HG02623 (cell line): ENCODE data around the gene PCDHA1.
"Not testable (repeated sequence)": the region's sequence is repeated elsewhere in the genome, so short reads cannot be mapped to it uniquely, and the experiment has no call there.

Experiments used
- ATAC-seq: cut with Tn5 transposase; IDR thresholded peaks from one replicate; pipeline ENCODE4 v1.9.1; 2021; ENCODE audit warnings: moderate library complexity; ENCODE audit not compliant: unreplicated experiment

Gene PCDHA1

GRCh38 chr5:140808241-140808888 lies 22.4 kb downstream of the PCDHA1 start:
- not testable (repeated sequence) for ATAC-seq

DNA sequence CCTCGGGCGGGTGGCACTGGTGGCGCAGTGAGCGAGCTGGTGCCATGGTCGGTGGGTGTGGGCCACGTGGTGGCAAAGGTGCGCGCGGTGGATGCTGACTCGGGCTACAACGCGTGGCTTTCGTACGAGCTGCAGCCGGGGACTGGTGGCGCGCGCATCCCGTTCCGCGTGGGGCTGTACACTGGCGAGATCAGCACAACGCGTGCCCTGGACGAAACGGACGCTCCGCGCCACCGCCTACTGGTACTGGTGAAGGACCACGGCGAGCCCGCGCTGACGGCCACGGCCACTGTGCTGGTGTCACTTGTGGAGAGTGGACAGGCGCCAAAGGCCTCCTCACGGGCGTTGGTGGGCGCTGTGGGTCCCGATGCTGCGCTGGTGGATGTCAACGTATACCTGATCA lies 22.9 kb downstream of the PCDHA1 start:
- ATAC-seq: no peak

DNA sequence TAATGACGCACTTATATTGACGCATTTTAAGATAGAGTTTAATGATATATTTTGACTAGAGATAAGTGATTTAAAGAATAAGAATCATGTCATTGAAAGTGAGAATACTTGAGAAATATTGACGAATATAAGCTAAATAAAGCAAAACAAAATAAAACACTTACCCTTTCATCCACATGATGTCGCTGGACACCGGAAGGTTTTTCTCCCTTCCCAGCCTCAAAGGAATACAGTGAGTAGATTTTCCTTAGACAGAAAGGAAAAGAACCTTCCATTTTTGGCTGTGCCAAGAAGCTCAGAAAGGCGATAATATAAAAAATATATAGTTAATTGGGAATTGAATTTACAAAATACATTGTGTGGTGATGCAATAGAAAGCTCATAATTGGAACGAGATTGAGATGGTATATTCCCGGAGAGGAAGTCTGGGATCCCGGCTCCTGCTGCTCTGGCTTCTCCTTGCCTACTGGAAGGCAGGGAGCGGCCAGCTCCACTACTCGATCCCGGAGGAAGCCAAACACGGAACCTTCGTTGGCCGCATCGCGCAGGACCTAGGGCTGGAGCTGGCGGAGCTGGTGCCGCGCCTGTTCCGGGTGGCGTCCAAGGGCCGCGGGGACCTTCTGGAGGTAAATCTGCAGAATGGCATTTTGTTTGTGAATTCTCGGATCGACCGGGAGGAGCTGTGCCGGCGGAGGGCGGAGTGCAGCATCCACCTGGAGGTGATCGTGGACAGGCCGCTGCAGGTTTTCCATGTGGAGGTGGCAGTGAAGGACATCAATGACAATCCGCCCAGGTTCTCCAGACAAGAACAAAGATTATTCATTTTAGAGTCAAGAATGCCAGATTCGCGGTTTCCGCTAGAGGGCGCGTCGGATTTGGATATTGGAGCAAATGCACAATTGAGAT lies 35.7 kb downstream of the PCDHA1 start, which contains the start of gene PCDHA5:
Gene PCDHA5, plus strand, starts transcription at position 239 of the 906 bp plus-strand sequence.
- no peak for ATAC-seq

DNA sequence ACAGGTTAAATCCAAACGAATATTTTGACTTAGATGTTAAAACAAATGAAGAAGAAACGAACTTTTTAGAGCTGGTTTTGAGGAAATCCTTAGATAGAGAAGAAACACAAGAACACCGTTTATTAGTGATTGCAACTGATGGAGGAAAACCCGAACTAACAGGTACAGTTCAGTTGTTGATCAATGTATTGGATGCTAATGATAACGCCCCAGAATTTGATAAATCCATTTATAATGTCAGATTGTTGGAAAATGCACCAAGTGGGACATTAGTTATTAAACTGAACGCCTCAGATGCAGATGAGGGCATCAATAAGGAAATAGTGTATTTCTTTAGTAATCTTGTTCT lies 36.3 kb downstream of the PCDHA1 start:
- ATAC-seq: no peak

GRCh38 chr5:140822969-140823368 lies 37.0 kb downstream of the PCDHA1 start:
- not testable (repeated sequence) for ATAC-seq

- ATAC-seq: no peak
These were observed 37.5 kb downstream of the PCDHA1 start for GRCh38 chr5:140823475-140823874.

DNA sequence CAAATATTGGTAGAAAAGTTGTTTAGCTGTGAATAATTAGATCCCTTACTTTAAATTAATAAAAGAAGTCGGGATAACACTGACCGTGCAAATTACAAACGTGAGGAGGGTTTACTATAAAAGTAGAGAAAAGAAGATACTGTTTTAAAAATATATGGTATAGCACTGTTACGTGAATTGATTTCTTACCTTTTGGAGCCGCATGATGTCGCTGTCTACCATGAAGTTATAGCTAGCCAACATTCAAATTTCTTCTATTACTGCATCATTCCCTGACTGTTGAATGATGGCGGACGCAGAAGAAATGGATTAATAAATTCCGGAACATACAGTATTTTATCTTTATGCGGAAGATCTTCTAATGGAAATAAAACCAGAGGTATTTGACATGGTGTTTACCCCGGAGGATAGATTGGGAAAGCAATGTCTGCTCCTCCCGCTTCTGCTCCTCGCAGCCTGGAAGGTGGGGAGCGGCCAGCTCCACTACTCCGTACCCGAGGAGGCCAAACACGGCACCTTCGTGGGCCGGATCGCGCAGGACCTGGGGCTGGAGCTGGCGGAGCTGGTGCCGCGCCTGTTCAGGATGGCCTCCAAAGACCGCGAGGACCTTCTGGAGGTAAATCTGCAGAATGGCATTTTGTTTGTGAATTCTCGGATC lies 41.9 kb downstream of the PCDHA1 start, which contains the start of gene PCDHA6:
Gene PCDHA6, plus strand, starts transcription at position 257 of the 658 bp plus-strand sequence. Its CDS starts 132 bp downstream, at position 389.
- ATAC-seq: no peak

DNA sequence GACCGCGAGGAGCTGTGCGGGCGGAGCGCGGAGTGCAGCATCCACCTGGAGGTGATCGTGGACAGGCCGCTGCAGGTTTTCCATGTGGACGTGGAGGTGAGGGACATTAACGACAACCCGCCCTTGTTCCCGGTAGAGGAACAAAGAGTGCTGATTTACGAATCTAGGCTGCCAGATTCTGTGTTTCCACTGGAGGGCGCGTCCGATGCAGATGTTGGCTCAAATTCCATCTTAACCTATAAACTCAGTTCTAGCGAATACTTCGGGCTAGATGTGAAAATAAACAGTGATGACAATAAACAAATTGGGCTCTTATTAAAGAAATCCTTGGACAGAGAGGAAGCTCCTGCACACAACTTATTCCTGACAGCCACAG lies 42.4 kb downstream of the PCDHA1 start:
- no peak for ATAC-seq

DNA sequence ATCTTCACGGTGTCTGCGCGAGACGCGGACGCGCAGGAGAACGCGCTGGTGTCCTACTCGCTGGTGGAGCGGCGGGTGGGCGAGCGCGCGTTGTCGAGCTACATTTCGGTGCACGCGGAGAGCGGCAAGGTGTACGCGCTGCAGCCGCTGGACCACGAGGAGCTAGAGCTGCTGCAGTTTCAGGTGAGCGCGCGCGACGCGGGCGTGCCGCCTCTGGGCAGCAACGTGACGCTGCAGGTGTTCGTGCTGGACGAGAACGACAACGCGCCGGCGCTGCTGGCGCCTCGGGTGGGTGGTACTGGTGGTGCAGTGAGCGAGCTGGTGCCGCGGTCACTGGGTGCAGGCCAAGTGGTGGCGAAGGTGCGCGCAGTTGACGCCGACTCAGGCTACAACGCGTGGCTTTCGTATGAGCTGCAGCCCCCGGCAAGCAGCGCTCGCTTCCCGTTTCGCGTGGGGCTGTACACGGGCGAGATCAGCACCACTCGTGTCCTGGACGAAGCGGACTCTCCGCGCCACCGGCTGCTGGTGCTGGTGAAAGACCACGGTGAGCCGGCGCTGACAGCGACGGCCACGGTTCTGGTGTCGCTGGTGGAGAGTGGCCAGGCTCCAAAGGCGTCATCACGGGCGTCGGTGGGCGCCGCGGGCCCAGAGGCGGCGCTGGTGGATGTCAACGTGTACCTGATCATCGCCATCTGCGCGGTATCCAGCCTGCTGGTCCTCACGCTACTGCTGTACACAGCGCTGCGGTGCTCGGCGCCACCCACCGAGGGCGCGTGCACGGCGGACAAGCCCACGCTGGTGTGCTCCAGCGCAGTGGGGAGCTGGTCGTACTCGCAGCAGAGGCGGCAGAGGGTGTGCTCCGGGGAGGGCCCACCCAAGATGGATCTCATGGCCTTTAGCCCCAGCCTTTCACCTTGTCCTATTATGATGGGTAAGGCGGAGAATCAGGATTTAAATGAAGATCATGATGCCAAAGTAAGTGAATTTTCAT lies 43.9 kb downstream of the PCDHA1 start:
- not testable (repeated sequence) for ATAC-seq

DNA sequence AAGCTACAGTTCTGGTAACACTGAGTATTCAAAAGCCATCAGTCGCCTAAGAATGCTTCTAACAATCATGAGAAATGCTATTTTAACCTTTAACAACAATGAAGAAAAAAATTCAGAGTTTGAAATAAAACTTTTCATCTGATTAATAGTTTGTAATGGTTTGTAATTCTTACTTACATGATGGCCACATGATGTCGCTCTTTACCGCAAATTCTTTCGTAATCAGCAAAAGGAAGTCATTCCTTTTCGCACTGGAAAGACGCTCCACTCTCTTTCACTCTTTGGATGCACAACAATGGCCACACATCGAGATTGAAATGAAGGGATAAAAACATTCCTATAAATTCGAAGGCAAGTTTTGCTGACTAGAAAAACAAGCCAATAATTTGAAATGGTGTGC lies 48.1 kb downstream of the PCDHA1 start, which contains the start of gene PCDHA7:
Gene PCDHA7, plus strand, starts transcription at position 277 of the 400 bp plus-strand sequence. Its CDS starts 115 bp downstream, at position 392.
- ATAC-seq: no peak

DNA sequence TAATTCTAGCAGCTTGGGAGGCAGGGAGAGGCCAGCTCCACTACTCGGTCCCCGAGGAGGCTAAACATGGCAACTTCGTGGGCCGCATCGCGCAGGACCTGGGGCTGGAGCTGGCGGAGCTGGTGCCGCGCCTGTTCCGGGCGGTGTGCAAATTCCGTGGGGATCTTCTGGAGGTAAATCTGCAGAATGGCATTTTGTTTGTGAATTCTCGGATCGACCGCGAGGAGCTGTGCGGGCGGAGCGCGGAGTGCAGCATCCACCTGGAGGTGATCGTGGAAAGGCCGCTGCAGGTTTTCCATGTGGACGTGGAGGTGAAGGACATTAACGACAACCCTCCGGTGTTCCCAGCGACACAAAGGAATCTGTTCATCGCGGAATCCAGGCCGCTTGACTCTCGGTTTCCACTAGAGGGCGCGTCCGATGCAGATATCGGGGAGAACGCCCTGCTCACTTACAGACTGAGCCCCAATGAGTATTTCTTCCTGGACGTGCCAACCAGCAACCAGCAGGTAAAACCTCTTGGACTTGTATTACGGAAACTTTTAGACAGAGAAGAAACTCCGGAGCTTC lies 48.6 kb downstream of the PCDHA1 start:
- ATAC-seq: not testable (repeated sequence)

DNA sequence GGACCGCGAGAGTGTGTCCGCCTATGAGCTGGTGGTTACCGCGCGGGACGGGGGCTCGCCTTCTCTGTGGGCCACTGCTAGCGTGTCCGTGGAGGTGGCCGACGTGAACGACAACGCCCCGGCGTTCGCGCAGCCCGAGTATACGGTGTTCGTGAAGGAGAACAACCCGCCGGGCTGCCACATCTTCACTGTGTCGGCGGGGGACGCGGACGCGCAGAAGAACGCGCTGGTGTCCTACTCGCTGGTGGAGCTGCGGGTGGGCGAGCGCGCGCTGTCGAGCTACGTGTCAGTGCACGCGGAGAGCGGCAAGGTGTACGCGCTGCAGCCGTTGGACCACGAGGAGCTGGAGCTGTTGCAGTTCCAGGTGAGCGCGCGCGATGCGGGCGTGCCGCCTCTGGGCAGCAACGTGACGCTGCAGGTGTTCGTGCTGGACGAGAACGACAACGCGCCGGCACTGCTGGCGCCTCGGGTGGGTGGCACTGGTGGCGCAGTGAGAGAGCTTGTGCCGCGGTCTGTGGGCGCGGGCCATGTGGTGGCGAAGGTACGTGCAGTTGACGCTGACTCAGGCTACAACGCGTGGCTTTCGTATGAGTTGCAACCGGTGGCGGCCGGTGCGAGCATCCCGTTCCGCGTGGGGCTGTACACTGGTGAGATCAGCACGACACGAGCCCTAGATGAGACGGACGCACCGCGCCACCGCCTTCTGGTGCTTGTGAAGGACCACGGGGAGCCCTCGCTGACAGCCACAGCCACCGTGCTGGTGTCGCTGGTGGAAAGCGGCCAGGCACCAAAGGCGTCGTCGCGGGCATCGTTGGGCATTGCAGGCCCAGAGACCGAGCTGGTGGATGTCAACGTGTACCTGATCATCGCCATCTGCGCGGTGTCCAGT lies 49.9 kb downstream of the PCDHA1 start:
- ATAC-seq: no peak

DNA sequence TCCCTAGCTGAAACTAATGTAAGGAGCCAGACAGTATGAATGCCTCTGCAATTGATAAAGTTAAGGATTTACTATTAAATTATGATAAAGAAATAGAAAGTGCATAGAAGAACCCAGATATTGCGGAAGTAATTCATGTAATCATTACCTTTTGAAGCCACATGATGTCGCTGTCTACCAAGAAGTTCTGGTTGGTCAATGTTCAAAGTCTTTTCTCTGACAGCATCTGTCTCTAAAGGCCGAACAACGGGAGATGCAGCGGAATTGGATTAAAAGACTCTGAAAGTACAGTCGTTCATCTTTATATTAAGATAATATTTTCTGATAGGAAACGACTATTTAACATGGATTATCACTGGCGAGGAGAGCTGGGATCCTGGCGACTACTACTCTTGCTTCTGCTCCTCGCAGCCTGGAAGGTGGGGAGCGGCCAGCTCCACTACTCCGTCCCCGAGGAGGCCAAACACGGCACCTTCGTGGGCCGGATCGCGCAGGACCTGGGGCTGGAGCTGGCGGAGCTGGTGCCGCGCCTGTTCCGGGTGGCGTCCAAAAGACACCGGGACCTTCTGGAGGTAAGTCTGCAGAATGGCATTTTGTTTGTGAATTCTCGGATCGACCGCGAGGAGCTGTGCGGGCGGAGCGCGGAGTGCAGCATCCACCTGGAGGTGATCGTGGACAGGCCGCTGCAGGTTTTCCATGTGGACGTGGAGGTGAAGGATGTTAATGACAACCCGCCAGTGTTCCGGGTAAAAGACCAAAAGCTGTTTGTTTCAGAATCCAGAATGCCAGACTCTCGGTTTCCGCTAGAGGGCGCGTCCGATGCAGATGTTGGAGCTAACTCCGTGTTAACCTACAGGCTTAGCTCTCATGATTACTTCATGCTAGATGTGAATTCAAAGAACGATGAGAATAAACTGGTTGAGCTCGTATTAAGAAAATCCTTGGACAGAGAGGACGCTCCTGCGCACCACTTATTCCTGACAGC lies 55.3 kb downstream of the PCDHA1 start, which contains the start of gene PCDHA8:
Gene PCDHA8, plus strand, starts transcription at position 210 of the 985 bp plus-strand sequence. Its CDS starts 135 bp downstream, at position 345.
- no peak for ATAC-seq

DNA sequence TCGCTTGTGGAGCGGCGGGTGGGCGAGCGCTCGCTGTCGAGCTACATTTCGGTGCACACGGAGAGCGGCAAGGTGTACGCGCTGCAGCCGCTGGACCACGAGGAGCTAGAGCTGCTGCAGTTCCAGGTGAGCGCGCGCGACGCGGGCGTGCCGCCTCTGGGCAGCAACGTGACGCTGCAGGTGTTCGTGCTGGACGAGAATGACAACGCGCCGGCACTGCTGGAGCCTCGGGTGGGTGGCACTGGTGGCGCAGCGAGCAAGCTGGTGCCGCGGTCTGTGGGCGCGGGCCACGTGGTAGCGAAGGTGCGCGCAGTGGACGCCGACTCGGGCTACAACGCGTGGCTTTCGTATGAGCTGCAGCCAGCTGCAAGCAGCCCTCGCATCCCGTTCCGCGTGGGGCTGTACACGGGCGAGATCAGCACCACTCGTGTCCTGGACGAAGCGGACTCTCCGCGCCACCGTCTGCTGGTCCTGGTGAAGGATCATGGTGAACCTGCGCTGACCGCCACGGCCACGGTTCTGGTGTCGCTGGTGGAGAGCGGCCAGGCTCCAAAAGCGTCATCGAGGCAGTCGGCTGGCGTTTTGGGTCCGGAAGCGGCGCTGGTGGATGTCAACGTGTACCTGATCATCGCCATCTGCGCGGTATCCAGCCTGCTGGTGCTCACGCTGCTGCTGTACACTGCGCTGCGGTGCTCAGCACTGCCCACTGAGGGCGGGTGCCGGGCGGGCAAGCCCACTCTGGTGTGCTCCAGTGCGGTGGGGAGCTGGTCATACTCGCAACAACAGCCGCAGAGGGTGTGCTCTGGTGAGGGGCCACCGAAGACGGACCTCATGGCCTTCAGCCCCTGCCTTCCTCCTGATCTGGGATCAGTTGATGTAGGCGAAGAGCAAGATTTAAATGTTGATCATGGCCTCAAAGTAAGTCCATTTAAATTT lies 57.1 kb downstream of the PCDHA1 start:
- no peak for ATAC-seq

DNA sequence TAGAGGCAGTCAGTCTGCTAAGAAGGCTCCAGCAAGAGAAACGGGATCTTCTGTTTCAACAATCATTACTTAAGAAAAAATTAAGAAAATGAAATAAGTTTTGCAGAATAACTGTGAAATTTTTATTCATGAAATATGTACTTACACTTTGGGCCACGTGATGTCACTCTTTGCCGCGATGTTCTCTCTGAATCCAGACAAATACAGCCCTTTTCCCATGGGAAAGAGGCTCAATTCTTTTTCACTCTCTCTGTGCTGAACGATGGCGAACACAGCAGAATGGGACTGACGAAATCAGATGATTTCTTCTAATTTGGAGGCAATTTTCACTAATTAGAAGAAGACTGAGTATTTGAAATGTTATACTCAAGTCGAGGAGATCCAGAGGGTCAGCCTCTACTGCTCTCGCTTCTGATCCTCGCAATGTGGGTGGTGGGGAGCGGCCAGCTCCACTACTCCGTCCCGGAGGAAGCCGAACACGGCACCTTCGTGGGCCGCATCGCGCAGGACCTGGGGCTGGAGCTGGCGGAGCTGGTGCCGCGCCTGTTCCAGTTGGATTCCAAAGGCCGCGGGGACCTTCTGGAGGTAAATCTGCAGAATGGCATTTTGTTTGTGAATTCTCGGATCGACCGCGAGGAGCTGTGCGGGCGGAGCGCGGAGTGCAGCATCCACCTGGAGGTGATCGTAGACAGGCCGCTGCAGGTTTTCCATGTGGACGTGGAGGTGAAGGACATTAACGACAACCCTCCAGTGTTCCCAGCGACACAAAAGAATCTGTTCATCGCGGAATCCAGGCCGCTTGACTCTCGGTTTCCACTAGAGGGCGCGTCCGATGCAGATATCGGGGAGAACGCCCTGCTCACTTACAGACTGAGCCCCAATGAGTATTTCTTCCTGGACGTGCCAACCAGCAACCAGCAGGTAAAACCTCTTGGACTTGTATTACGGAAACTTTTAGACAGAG lies 62.5 kb downstream of the PCDHA1 start, which contains the start of gene PCDHA9:
Gene PCDHA9, plus strand, starts transcription at position 244 of the 964 bp plus-strand sequence. Its CDS starts 114 bp downstream, at position 358.
- ATAC-seq: not testable (repeated sequence)
